ENCODE measurements around the gene FRS3.

- TF ChIP-seq CTCF (conservative IDR thresholded peaks at IDR 0.05; ENCODE audit: low read depth, low read length) (no peak), EZH2 (IDR thresholded peaks at IDR 0.05; ENCODE audit: low read length, unreplicated experiment) (no peak), EZH2phosphoT487 (IDR thresholded peaks at IDR 0.05; ENCODE audit: borderline replicate concordance, low read length) (no peak)
Observed at GRCh38 chr6:41815587-41815986, 35.9 kb upstream of the FRS3 start.

All from PC-3 (cell line).